Stimulated activated CD4-positive, alpha-beta T cell treated with anti-CD3 and anti-CD28 coated beads, Interleukin-15, amount 100 ng/mL, for 48 hours (primary cell): ENCODE results near the gene TRPT1.

Source experiments
- DNase-seq, 2 donors: peaks; one replicate each; pipeline ENCODE4 v3.0.0-alpha.2; 2020; ENCODE audit warnings: low read depth in 2 of 2

The TRPT1 gene

GRCh38 chr11:64178951-64179639, 46.9 kb downstream of the TRPT1 start:
- DNase-seq: no peak

GRCh38 chr11:64178203-64178602, 47.8 kb downstream of the TRPT1 start:
- DNase-seq: no peak

- no peak for DNase-seq
Measured at GRCh38 chr11:64176751-64177150, 49.2 kb downstream of the TRPT1 start.
